HG02678 (cell line): ENCODE results near the gene ANTXR2.
A peak's percentile ranks its signal among the peaks of the same experiment; 100 is the strongest.

Experiments used
- ATAC-seq: cut with Tn5 transposase; IDR thresholded peaks from one replicate; pipeline ENCODE4 v1.9.1; 2021; ENCODE audit warnings: mild to moderate bottlenecking, moderate library complexity; ENCODE audit not compliant: unreplicated experiment

ANTXR2 gene

GRCh38 chr4:80069837-80070731 is 2.9 kb downstream of the ANTXR2 start:
- peak; percentile 14 for ATAC-seq

DNA sequence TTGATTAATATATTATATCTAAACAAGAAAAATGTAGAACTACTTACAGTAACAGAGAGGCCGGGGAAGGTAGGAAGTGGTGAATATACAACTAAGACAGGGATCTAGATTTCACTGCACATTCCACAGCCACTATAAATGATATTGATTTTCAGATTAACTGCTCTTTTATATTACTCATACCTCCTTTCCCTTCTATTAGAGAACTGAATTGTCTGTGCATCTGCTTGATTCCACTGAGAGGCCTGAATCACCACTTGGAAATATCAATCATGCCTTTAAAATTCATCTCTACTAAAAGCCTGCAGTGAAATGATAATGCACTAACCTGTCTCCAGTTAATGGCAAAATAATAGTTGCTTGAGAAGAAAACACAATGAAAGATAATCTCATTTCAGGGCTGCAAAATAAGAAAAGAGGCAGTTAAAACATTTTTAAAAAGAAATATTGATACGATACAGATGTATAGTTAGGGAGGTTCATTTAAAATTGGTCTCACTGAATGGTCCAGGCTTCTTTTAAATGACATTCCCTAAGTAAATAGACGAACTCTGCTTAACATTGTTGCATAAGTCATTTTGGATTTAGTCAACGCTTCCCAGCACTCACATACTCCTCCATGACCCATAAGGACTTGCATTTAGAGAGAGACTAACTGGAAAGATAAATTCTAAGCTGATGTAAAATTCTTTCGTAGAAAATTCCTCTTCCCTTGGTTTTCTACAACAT is 3.8 kb downstream of the ANTXR2 start:
- ATAC-seq = no peak

DNA sequence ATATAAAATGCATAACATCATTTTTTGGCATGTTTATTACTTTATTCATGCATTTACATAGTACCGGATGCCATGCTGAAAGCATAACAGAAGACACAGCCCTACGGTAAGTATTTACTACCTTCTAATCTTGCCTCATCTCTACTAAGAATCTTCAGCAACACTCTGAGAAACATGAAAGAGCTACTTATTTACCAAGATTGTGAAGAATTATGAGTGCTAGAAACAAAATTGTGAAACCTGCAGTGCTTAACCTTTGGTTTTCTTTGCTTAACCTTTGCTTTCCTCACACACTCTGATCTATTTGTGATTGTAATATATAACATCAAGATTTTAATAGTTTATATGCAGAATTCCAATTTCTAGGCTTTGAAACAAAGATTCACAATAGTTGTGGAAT is 7.4 kb downstream of the ANTXR2 start:
- no peak for ATAC-seq

GRCh38 chr4:80062527-80062926 is 10.5 kb downstream of the ANTXR2 start:
- ATAC-seq = no peak

DNA sequence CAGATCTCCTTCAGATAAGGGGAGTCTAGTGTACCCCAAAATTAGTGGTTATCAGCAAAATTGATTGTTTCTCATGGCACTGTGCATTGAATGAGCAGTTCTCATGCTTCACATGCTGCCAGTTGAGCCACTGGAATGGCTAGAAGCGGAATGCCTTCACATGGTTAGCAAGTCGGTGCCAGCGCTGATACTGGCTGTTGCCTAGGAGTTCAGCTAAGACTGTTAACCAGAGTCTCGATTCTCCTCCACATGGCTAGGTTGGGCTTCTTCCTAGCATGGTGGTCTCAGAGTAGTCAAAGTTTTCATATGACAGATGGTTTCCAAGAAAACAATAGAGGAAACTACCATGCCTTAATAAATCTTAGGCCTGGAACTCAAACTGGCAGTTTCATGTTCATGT is 12.2 kb downstream of the ANTXR2 start:
- ATAC-seq = no peak

DNA sequence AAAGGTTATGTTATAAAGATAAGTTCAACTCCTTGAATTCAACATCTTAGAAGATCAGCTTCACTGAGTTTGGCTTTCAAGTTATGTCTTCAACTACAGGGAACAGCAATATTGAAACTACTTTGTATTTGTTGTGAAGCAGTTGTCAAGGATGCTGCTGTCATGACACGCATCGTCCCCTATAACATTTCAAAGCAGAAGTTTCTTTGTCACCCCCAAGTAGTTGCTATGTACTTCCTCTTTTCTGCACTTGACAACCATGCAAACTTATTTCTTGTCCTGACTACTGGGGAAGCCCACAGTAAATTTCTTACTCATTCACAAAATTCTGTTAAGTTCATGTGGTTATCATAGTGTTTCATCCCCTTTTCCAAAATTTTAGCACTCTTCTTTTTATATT is 14.3 kb downstream of the ANTXR2 start:
- ATAC-seq = peak; percentile 98

DNA sequence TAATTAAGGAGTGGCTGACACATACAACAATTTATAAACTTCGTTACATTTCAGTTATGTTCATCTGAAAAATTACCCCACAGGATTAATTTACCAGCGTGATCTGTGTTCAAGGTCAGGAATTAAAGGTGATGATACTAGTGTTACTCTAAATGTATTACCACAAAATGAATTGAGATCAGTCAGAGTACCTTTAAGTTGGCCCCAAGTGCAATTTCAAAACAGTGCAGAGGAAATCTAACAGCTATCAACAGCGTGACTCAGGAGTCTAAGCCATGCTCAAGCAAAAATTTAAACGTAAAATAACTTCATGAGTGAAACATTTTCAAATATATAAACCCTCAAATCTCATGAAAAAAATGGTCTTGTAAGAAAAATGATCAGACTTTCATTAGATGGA is 18.7 kb downstream of the ANTXR2 start:
- ATAC-seq = no peak

GRCh38 chr4:80053140-80053910 is 19.7 kb downstream of the ANTXR2 start:
- no peak for ATAC-seq

DNA sequence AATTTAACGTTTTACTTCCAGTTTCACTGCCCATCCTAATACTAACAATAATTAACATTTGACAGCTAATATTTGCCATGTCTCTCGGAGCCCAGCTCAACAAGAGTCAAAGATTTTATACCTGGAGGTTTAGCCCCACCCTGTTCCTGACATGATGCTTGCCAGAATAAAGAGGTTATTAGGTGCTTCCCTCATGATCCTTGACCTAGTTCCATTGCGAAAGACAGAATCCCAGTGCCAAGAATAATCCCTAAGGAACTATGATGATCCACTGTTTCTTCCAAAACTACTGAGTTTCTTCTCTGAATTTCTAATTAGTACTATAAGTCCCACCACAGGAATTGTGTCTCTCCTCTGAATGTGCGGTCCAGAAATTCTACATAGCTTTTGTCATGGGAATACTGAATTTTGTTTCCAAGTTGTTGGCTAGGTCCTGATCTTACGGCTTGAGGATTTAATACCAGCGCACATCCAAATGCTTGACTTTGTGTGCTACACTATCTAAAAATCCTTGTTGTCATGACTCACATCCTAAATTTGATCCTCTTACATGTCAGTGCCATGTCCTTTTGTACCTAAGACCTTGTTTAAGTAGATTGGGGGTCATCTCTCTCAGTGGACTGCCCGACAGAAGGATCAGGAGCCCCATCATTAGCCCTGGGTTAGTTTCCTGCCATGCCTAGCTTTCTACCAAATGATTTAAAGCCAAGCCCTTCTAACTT is 23.1 kb downstream of the ANTXR2 start:
- ATAC-seq = no peak

DNA sequence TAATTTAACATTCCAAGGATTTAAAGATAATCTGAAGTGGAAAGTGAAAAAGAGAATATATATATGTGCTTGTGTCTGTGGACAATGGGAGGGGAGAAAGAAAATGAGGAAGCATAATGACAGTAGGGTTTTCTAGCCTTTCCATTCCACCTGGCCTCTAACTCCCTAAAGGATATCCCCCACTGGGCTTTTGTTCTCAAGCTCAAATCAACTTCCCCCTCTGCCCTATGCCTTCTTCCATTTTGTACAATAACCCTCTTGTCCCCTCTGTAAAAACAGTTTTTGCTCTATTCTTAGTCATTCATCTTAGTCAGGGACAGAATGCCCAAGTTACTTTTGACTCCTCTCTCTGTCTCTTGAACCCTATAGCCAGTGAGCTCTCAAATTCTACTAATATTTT is 23.6 kb downstream of the ANTXR2 start:
- no peak for ATAC-seq

- no peak for ATAC-seq
Measured at GRCh38 chr4:80045786-80046185, 27.2 kb downstream of the ANTXR2 start.

DNA sequence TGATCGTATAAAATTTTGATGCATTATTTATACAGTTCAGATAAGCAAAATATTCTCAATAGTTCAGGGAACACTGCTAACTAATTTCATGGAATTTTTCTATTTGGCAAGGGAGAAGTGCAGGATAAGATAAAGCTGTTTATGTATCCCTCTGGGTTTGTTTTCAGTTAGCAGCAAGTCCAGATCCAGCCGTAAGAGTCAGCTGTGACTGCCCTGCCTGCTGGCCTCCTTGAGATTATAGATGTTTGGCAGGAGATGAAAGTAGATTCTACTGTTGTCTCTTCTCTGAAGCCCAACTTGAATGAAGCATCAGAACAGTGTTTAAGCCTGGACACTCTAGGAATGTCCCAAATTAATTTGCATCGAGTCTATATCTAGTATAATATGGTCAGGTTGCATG is 29.5 kb downstream of the ANTXR2 start:
- no peak for ATAC-seq

GRCh38 chr4:80042821-80043220 is 30.2 kb downstream of the ANTXR2 start:
- no peak for ATAC-seq

DNA sequence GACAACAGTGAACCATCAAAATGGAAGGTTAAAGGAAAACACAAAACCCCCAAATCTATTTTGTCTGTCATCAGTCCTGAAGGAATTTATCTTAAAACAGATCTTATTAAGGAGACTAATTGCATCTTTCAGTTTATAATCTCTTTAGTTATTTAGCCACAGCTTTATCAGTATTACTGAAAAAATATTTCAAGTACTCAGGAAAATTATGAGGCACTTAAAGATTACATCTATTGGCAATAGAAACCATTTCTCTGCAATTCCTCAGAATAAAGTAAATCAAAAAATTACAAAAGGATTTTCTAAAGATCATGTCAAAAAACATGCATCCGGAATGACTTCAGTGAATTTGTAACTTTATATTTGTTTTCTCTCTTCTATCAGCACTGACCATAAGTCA is 35.2 kb downstream of the ANTXR2 start:
- ATAC-seq = no peak

- ATAC-seq = no peak
Measured at GRCh38 chr4:80036949-80037685, 35.9 kb downstream of the ANTXR2 start.

GRCh38 chr4:80036306-80036705 is 36.7 kb downstream of the ANTXR2 start:
- no peak for ATAC-seq

- ATAC-seq = no peak
Measured at GRCh38 chr4:80035336-80035735, 37.7 kb downstream of the ANTXR2 start.

GRCh38 chr4:80033581-80033980 is 39.4 kb downstream of the ANTXR2 start:
- ATAC-seq = no peak

GRCh38 chr4:80029364-80029763 is 43.7 kb downstream of the ANTXR2 start:
- ATAC-seq = no peak

GRCh38 chr4:80027611-80028010 is 45.4 kb downstream of the ANTXR2 start:
- ATAC-seq = no peak
